ENCODE measurements around the gene MYO1E.

DNA sequence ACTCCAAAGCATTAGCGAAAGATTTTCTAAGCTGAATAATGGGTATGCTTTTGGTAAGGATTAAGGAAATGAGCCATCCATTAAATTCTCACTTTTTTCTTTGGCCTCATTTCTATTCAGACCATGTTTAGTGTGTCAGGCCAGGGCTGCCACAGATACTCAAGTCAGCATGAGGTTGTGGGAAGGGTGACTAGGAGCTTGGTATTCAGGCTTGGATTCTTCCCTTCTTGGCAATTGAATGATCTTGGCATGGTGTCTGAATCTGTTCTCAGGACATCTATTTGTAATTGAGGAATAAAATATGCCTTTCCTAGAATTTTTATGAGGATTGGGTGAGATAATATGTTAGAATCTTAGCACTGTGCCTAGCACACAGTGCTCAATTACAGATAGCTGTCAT lies 256.5 kb downstream of the MYO1E start:
- TF ChIP-seq, protein P1, sequence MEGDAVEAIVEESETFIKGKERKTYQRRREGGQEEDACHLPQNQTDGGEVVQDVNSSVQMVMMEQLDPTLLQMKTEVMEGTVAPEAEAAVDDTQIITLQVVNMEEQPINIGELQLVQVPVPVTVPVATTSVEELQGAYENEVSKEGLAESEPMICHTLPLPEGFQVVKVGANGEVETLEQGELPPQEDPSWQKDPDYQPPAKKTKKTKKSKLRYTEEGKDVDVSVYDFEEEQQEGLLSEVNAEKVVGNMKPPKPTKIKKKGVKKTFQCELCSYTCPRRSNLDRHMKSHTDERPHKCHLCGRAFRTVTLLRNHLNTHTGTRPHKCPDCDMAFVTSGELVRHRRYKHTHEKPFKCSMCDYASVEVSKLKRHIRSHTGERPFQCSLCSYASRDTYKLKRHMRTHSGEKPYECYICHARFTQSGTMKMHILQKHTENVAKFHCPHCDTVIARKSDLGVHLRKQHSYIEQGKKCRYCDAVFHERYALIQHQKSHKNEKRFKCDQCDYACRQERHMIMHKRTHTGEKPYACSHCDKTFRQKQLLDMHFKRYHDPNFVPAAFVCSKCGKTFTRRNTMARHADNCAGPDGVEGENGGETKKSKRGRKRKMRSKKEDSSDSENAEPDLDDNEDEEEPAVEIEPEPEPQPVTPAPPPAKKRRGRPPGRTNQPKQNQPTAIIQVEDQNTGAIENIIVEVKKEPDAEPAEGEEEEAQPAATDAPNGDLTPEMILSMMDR (IDR thresholded peaks at IDR 0.05; ENCODE audit: insufficient read depth, low read length, poor library complexity, severe bottlenecking) = no peak
- TF ChIP-seq EZH2phosphoT487 (conservative IDR thresholded peaks at IDR 0.05; ENCODE audit: low read length) = no peak
